D721Med (cell line): ENCODE results near the gene FOXA2.

Experiments
- DNase-seq: peaks from one replicate; pipeline ENCODE4 v3.0.0; 2011; ENCODE audit warnings: low spot score; ENCODE audit not compliant: insufficient read length
- FAIRE-seq: peaks from 2 replicates; lab custom pipeline; 2011; peaks lifted over from hg19 to GRCh38; lab: Jason Lieb, UNC
- TF ChIP-seq, protein P1 (sequence below): IDR thresholded peaks from 2 replicates; pipeline ENCODE4 v1.5.1; 2012; ENCODE audit warnings: mild to moderate bottlenecking, control low read depth; ENCODE audit not compliant: insufficient read depth; ENCODE audit errors: missing control alignments

Gene FOXA2

DNA sequence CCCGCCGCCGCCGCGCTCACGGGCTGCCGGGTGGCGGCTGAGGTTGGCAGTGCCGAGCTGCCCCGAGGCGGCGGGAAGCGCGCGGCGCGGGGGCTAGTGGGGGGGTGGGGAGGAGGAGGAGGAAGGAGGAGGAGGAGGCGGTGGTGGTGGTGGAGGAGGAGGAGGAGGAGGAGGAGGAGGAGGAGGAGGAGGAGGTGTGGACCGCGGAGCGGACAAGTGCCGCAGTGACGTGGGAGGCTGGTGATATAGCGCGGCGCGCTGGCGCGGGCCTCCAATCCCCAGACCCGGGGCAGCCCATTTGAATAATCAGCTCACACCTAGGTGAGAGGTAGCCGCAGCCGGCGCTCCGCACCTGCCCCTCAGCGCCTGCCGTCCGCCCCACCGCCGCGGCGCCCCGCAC, at the start of gene FOXA2:
Gene FOXA2 (minus strand): TSS at position 51 of the 400 bp plus-strand sequence. CDS start 294 bp downstream, outside the sequence.
- DNase-seq = no peak
- no peak for FAIRE-seq
- TF ChIP-seq, protein P1, sequence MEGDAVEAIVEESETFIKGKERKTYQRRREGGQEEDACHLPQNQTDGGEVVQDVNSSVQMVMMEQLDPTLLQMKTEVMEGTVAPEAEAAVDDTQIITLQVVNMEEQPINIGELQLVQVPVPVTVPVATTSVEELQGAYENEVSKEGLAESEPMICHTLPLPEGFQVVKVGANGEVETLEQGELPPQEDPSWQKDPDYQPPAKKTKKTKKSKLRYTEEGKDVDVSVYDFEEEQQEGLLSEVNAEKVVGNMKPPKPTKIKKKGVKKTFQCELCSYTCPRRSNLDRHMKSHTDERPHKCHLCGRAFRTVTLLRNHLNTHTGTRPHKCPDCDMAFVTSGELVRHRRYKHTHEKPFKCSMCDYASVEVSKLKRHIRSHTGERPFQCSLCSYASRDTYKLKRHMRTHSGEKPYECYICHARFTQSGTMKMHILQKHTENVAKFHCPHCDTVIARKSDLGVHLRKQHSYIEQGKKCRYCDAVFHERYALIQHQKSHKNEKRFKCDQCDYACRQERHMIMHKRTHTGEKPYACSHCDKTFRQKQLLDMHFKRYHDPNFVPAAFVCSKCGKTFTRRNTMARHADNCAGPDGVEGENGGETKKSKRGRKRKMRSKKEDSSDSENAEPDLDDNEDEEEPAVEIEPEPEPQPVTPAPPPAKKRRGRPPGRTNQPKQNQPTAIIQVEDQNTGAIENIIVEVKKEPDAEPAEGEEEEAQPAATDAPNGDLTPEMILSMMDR = no peak

DNA sequence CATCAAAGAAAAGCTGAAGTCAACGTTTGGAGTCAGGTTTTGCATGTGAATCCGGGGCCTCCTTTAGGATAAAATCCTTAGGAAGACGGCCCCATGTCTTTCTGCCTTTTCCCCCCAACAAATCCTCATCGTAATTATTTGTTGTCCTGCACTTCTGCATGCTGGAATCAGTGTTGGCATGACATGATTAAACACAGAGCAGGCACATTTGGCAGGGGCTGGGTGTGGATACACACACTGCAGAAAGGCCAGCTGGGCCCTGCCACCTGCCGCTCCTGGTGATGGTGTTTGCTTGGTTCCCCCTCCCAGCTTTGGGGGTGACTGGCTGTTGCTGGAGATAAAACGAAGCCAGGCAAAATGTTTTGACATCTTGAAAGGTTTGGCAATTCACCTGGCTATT, 46.3 kb upstream of the FOXA2 start:
- no peak for DNase-seq
- no peak for FAIRE-seq
- TF ChIP-seq, protein P1 = no peak

DNA sequence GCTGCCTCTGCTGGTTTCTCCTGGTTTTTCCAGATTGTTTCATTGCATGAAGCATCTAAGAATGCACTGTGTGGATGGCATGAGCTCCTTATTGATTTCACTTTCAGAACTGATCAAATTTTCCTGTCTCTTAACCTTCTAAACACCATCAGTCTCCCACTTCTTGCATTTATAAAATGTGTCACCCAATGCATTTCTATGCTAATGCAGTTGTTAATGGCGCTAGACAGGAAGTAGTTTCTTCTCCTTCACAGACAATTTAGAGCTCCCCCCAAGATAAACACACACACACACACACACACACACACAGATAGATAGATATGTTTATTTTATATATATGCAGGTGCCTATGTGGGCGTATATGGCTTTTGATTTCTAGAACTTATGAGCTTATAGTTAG, 45.6 kb upstream of the FOXA2 start:
- TF ChIP-seq, protein P1 = no peak
- no peak for DNase-seq
- no peak for FAIRE-seq

DNA sequence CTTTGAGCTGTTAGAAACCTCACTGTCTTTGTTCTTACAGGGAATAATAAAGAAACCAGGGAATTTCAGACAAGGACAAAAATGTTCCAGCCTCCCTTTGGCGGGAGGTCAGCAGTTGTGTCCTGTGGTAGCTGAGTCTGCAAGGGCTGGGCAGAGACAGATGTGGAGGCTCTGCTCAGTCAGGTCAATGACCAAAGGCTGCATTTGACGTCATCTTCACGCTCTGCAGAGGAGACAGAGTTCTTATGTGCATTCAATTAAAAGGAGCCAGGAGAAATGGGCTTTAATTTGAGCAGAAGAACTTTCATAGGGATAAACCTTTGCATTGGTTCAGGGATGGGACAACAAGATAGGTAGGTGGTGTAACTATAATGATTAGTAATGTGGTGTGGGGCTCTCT, 45.1 kb upstream of the FOXA2 start:
- TF ChIP-seq, protein P1 = no peak
- no peak for FAIRE-seq
- no peak for DNase-seq

DNA sequence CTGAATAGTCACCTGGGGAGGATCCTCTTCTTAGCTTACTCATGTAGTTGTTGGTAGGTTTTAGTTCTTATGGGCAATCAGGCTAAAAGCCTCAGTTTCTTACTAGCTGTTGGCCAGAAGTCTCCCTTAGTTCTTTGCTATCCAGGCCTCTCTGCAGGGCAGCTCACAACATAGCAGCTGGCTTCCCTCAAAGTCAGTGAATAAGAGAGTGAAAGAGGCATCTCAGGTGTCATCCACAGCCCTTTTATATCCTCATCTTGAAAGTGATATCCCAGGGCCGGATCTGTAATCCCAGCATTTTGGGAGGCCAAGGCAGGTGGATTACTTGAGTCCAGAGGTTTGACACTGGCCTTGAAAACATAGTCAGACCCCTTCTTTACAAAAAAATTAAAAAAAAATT, 42.1 kb upstream of the FOXA2 start:
- FAIRE-seq (no peak), DNase-seq (no peak)
- TF ChIP-seq, protein P1 = no peak

DNA sequence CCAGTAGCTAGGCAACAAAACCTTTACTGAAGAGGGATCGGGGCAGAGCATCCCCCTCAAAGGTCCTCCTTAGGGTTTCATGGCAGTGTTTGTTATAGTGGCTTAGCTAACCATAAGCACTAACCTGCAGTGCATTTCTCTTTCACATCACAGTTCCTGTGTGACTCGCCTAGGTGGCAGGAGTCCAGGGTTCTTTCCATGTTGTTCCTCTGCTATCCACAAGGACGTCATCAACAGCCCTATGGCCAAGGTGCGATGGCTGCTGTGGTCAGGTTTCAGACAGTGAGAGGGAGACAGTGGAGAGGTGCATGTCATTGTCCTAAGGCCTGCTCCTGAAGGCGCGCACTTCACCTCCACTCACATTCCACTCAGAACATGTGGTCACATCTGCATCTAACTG, 38.8 kb upstream of the FOXA2 start:
- TF ChIP-seq, protein P1 = no peak
- no peak for FAIRE-seq
- no peak for DNase-seq

DNA sequence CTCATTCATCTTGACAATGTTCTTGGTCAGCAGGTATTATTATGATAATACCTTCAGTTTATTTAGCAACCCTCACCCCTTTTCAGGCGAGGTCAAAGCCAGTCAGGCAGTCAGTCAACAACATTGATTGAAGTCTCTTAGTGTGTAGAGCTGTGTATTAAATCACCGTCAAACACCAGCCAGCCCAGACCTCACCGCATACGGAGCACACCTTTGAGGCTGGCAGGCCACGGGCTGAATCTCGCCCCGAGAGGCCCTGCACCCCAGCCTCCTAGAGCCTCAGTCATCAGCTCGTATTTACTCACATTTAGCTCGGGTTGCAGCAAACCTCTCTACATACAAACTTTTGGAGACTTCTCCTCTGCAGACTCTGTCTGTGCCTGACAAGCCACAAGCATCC, 36.0 kb upstream of the FOXA2 start:
- TF ChIP-seq, protein P1 = no peak
- DNase-seq (no peak), FAIRE-seq (no peak)
